ENCODE measurements around the gene ARL6IP5.

The ARL6IP5 gene

DNA sequence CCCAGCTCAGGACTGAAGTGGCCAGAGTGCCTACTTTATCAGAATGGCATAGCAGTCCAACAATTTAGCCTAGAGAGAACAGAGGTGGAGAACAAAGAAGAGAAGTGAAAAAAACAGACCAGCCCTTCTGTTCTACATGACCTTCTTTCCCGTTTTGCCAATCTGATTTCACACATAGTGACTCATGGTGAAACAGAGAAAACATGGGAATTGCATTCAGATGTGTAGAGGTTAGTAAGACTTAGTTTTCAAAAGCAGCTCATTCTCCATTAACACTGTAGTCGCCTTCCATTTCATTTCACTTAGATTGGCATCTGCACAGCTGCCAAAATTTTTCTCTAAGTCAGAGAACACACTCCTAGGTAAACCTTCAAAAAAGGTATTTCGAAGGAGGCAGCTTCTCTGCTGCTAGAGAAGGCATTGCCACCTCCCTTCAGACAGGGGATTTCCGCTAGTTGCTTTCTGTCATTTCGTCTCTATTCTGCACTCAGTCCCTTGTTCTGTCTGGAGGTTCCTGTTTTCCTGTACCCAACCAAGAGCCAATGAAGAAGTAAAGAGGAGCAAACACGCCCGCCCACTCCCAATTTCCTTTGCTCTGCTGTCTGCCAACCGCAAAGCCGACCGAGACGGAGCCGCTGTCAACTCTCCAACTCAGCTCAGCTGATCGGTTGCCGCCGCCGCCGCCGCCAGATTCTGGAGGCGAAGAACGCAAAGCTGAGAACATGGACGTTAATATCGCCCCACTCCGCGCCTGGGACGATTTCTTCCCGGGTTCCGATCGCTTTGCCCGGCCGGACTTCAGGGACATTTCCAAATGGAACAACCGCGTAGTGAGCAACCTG lies at the start of gene ARL6IP5:
Gene ARL6IP5, plus strand, starts transcription at position 612 of the 842 bp plus-strand sequence. Its CDS starts 111 bp downstream, at position 723.
- no peaks in the 10 kb centered on the region for H3K27me3 ChIP-seq (ENCODE audit: control insufficient read depth in 2 of 2, insufficient read depth in 2 of 2, low read length in 2 of 2)
- peak within 1 kb of the TSS; percentile 87 to 91 for H3K9ac ChIP-seq (ENCODE audit: low read depth in 1 of 2, low read length in 2 of 2)
- peak within 1 kb of the TSS; percentile 92 to 95 for H3K27ac ChIP-seq (ENCODE audit: low read depth in 2 of 2, low read length in 2 of 2)
- H3K4me1 ChIP-seq (ENCODE audit: control insufficient read depth in 2 of 2, insufficient read depth in 2 of 2, low read length in 2 of 2), result peaks cover 37 to 43% of the 10 kb centered on the region in 2 donors
- no peaks in the 10 kb centered on the region for H3K9me3 ChIP-seq (ENCODE audit: control insufficient read depth in 2 of 2, low read length in 2 of 2)
- peaks cover 0 to 4% of the 10 kb centered on the region in 2 donors for H3K36me3 ChIP-seq (ENCODE audit: control insufficient read depth in 2 of 2, insufficient read depth in 2 of 2, low read length in 2 of 2)
- peak within 1 kb of the TSS; percentile 77 to 86 for H3K4me3 ChIP-seq (ENCODE audit: low read length in 2 of 2)

DNA sequence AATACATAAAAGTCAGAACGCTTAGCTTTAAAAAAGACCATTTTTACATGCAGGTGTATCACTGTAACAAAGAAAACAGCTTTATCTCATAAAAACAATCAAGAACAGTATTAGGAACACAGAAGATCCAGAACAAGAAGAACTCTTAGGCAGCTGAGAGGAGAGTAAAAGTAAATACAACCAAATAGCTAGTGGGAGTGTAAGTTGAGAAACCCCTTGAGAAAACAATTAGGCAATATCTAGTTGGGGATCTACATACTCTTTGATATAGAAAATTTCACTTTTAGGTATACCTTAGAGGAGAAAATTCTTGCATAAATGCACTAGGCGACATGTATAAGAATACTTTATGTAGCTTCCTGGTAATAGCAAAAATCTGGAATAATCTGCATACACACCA lies 40.1 kb upstream of the ARL6IP5 start:
- no peaks in the 10 kb centered on the region for H3K27me3 ChIP-seq (ENCODE audit: control insufficient read depth in 2 of 2, insufficient read depth in 2 of 2, low read length in 2 of 2)
- H3K27ac ChIP-seq (ENCODE audit: low read depth in 2 of 2, low read length in 2 of 2), result no peak overlapping the region
- H3K36me3 ChIP-seq (ENCODE audit: control insufficient read depth in 2 of 2, insufficient read depth in 2 of 2, low read length in 2 of 2), result peaks cover 47 to 49% of the 10 kb centered on the region in 2 donors
- H3K9me3 ChIP-seq (ENCODE audit: control insufficient read depth in 2 of 2, low read length in 2 of 2), result no peaks in the 10 kb centered on the region
- H3K4me3 ChIP-seq (ENCODE audit: low read length in 2 of 2), result no peak overlapping the region
- H3K9ac ChIP-seq (ENCODE audit: low read depth in 1 of 2, low read length in 2 of 2), result no peak overlapping the region
- H3K4me1 ChIP-seq (ENCODE audit: control insufficient read depth in 2 of 2, insufficient read depth in 2 of 2, low read length in 2 of 2), result peaks cover 0 to 6% of the 10 kb centered on the region in 2 donors

GRCh38 chr3:69048990-69049389 lies 35.7 kb upstream of the ARL6IP5 start:
- H3K27me3 ChIP-seq (ENCODE audit: control insufficient read depth in 2 of 2, insufficient read depth in 2 of 2, low read length in 2 of 2), result no peaks in the 10 kb centered on the region
- H3K4me1 ChIP-seq (ENCODE audit: control insufficient read depth in 2 of 2, insufficient read depth in 2 of 2, low read length in 2 of 2), result peaks cover 4 to 9% of the 10 kb centered on the region in 2 donors
- H3K36me3 ChIP-seq (ENCODE audit: control insufficient read depth in 2 of 2, insufficient read depth in 2 of 2, low read length in 2 of 2), result peaks cover 23 to 25% of the 10 kb centered on the region in 2 donors
- H3K9me3 ChIP-seq (ENCODE audit: control insufficient read depth in 2 of 2, low read length in 2 of 2), result no peaks in the 10 kb centered on the region
- no peak overlapping the region for H3K4me3 ChIP-seq (ENCODE audit: low read length in 2 of 2)
- no peak overlapping the region for H3K27ac ChIP-seq (ENCODE audit: low read depth in 2 of 2, low read length in 2 of 2)
- no peak overlapping the region for H3K9ac ChIP-seq (ENCODE audit: low read depth in 1 of 2, low read length in 2 of 2)

DNA sequence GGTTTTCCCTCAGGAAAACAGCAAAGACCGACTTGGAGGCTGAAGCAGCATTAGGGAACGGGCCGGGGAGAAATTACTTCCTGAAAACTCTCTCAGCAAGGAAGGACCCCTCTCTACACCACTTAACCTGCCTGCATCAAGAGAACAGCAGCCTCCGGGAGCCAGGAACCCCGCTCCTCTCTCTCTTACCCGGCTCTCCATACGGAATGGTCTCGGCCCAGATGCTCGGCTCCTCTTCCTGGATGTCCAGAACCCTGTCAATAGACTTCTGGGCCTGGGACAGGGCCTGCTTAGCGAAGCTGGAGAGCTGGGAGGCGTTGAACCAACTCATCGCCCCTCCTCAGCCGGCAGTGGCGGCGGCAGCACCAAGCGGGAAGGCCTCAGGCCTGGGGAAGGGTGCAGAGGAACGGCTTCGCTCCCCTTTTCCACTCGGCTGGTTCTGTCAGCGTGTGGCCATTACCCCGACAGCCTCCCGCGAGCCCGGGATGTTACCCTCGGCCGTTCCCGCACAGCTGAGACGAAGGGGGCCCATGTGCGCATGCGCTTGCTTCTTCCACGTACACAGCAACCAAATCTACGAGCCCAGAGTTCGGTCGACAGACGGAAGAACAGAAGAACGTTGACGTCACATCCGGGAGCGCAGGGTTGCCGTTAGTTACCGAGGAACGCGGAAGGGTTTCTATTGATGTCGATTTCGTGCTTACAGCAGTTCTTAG lies 32.8 kb upstream of the ARL6IP5 start, which contains the start of gene TMF1:
Gene TMF1, minus strand, starts transcription at position 578 of the 716 bp plus-strand sequence. Its CDS starts 247 bp downstream, at position 331.
- peak within 1 kb of the TSS; percentile 97 to 98 for H3K9ac ChIP-seq (ENCODE audit: low read depth in 1 of 2, low read length in 2 of 2)
- H3K36me3 ChIP-seq (ENCODE audit: control insufficient read depth in 2 of 2, insufficient read depth in 2 of 2, low read length in 2 of 2), result peaks cover 27 to 29% of the 10 kb centered on the region in 2 donors
- no peaks in the 10 kb centered on the region for H3K9me3 ChIP-seq (ENCODE audit: control insufficient read depth in 2 of 2, low read length in 2 of 2)
- peaks cover 4 to 9% of the 10 kb centered on the region in 2 donors for H3K4me1 ChIP-seq (ENCODE audit: control insufficient read depth in 2 of 2, insufficient read depth in 2 of 2, low read length in 2 of 2)
- peak within 1 kb of the TSS; percentile 96 to 98 for H3K27ac ChIP-seq (ENCODE audit: low read depth in 2 of 2, low read length in 2 of 2)
- H3K4me3 ChIP-seq (ENCODE audit: low read length in 2 of 2), result peak within 1 kb of the TSS; percentile 76 to 98
- no peaks in the 10 kb centered on the region for H3K27me3 ChIP-seq (ENCODE audit: control insufficient read depth in 2 of 2, insufficient read depth in 2 of 2, low read length in 2 of 2)

DNA sequence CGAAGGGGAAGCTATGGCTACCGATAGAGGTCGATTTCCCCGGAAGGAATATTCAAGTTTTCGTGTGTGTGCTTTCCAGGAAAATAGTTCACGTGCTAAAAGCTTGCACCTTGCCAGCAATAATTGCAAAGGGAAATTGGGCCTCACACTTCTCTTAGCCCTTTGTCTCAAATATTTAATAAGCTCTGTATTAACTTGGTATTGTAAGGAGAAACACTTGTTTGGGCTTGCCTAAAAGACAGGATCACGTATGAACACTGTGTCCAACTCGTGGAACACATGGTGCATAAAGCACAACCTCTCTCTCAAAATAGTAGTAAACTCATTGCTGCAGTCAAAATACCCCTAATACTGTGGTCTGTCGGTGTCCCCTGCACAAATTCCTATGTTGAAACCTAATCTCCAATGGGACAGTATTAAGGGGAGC lies 32.3 kb upstream of the ARL6IP5 start:
- Histone ChIP-seq H3K27me3 (ENCODE audit: control insufficient read depth in 2 of 2, insufficient read depth in 2 of 2, low read length in 2 of 2) (no peaks in the 10 kb centered on the region), H3K4me1 (ENCODE audit: control insufficient read depth in 2 of 2, insufficient read depth in 2 of 2, low read length in 2 of 2) (peaks cover 4 to 9% of the 10 kb centered on the region in 2 donors), H3K9ac (ENCODE audit: low read depth in 1 of 2, low read length in 2 of 2) (peak overlapping the region; percentile 97 to 98), H3K27ac (ENCODE audit: low read depth in 2 of 2, low read length in 2 of 2) (peak overlapping the region; percentile 96 to 98), H3K9me3 (ENCODE audit: control insufficient read depth in 2 of 2, low read length in 2 of 2) (no peaks in the 10 kb centered on the region), H3K36me3 (ENCODE audit: control insufficient read depth in 2 of 2, insufficient read depth in 2 of 2, low read length in 2 of 2) (peaks cover 24 to 26% of the 10 kb centered on the region in 2 donors), H3K4me3 (ENCODE audit: low read length in 2 of 2) (peak overlapping the region; percentile 76 to 98)

DNA sequence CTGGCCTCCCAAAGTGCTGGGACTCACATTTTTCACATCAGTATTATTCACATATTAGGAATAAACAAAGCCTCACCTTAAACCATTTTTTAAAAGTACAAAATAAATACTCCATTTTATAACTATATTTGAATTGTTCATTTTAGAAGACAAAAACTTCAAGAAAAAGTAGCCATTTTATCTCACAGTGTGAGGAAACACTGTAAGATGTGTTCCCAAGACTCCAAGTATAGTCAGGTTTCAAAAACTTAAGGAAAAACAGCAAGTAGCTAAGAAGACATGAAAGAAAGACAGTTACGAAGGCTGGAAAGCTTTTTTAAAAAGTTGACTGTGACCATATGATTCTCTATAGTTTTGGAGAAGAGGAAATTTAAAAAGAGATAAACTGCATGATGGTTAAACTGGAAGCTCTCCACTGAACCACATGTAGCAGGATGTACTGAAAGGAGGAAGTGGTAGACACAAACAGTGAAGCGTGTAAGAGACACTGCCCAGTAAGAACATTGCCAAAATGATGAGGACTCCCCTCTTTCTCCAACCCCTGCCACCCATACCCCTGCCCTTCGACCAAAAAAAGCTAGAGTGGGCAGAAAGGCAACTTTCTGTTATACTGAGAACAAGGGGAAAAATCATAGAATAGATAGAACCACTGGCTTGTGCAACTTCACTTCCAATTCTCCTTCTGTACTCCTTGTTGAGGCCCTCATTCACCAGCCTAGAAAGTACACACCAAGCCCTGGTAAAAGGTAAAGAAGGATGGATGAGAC lies 26.4 kb upstream of the ARL6IP5 start:
- Histone ChIP-seq H3K36me3 (ENCODE audit: control insufficient read depth in 2 of 2, insufficient read depth in 2 of 2, low read length in 2 of 2) (peaks cover 54 to 59% of the 10 kb centered on the region in 2 donors), H3K9ac (ENCODE audit: low read depth in 1 of 2, low read length in 2 of 2) (no peak overlapping the region), H3K27me3 (ENCODE audit: control insufficient read depth in 2 of 2, insufficient read depth in 2 of 2, low read length in 2 of 2) (no peaks in the 10 kb centered on the region), H3K9me3 (ENCODE audit: control insufficient read depth in 2 of 2, low read length in 2 of 2) (no peaks in the 10 kb centered on the region), H3K27ac (ENCODE audit: low read depth in 2 of 2, low read length in 2 of 2) (peak overlapping the region in 1 of 2 donors; percentile 12), H3K4me1 (ENCODE audit: control insufficient read depth in 2 of 2, insufficient read depth in 2 of 2, low read length in 2 of 2) (no peaks in the 10 kb centered on the region), H3K4me3 (ENCODE audit: low read length in 2 of 2) (no peak overlapping the region)

DNA sequence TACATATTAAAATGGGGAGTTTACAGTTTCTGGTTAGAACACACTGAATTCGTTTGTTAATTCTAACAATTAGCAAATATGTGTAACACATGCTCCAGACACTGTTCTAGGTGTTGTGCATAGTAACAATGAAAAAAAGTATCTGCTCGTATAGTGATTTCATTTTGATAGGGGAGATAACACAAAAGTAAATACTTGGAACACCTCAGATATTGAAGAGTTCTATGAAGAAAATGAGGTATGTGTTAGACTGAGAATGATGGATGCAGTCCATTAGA lies 25.9 kb upstream of the ARL6IP5 start:
- Histone ChIP-seq H3K27ac (ENCODE audit: low read depth in 2 of 2, low read length in 2 of 2) (peak overlapping the region in 1 of 2 donors; percentile 12), H3K9me3 (ENCODE audit: control insufficient read depth in 2 of 2, low read length in 2 of 2) (no peaks in the 10 kb centered on the region), H3K36me3 (ENCODE audit: control insufficient read depth in 2 of 2, insufficient read depth in 2 of 2, low read length in 2 of 2) (peaks cover 54 to 59% of the 10 kb centered on the region in 2 donors), H3K9ac (ENCODE audit: low read depth in 1 of 2, low read length in 2 of 2) (no peak overlapping the region), H3K4me3 (ENCODE audit: low read length in 2 of 2) (no peak overlapping the region), H3K27me3 (ENCODE audit: control insufficient read depth in 2 of 2, insufficient read depth in 2 of 2, low read length in 2 of 2) (no peaks in the 10 kb centered on the region), H3K4me1 (ENCODE audit: control insufficient read depth in 2 of 2, insufficient read depth in 2 of 2, low read length in 2 of 2) (no peaks in the 10 kb centered on the region)

DNA sequence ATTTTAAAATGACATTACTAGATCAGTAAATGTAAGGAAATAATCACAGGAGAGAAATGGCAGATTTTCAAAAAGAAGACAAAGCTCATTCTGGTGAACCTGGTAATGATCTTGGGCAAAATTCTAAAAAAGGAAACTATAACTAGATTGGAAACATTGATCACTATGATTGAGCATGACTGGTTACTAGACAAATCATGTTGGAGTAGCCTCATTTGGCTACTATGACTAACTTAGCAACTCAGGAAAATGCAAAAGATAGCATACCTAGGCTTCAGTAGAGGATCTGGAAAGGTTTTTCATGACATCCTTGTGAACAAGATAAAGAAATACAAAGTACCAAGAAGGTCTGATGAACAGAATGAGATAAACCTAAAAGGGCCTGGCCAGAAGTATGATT lies 25.0 kb upstream of the ARL6IP5 start:
- H3K27me3 ChIP-seq (ENCODE audit: control insufficient read depth in 2 of 2, insufficient read depth in 2 of 2, low read length in 2 of 2), result no peaks in the 10 kb centered on the region
- H3K4me1 ChIP-seq (ENCODE audit: control insufficient read depth in 2 of 2, insufficient read depth in 2 of 2, low read length in 2 of 2), result no peaks in the 10 kb centered on the region
- H3K27ac ChIP-seq (ENCODE audit: low read depth in 2 of 2, low read length in 2 of 2), result no peak overlapping the region
- H3K36me3 ChIP-seq (ENCODE audit: control insufficient read depth in 2 of 2, insufficient read depth in 2 of 2, low read length in 2 of 2), result peaks cover 52 to 57% of the 10 kb centered on the region in 2 donors
- H3K4me3 ChIP-seq (ENCODE audit: low read length in 2 of 2), result no peak overlapping the region
- H3K9ac ChIP-seq (ENCODE audit: low read depth in 1 of 2, low read length in 2 of 2), result no peak overlapping the region
- no peaks in the 10 kb centered on the region for H3K9me3 ChIP-seq (ENCODE audit: control insufficient read depth in 2 of 2, low read length in 2 of 2)

DNA sequence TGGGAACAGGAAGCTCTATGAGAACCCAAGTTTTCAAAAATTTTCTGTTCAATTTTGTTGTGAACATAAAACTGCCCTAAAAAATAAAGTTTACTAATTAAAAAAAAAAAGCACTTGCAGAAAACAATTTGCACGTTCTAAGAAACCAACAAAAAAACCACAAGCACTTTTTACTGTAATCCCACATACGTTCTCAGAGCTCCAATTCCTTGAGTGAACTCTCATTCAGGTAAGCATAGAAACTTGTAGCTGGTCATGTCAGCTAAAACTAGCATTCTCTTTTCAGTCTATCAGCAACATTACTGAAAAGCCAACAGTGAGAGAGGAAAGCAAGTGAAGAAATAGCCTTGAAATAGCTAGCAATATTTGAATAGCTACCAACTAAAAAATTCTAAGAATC lies 21.1 kb upstream of the ARL6IP5 start:
- Histone ChIP-seq H3K9me3 (ENCODE audit: control insufficient read depth in 2 of 2, low read length in 2 of 2) (no peaks in the 10 kb centered on the region), H3K27ac (ENCODE audit: low read depth in 2 of 2, low read length in 2 of 2) (no peak overlapping the region), H3K9ac (ENCODE audit: low read depth in 1 of 2, low read length in 2 of 2) (no peak overlapping the region), H3K4me3 (ENCODE audit: low read length in 2 of 2) (no peak overlapping the region), H3K27me3 (ENCODE audit: control insufficient read depth in 2 of 2, insufficient read depth in 2 of 2, low read length in 2 of 2) (no peaks in the 10 kb centered on the region), H3K36me3 (ENCODE audit: control insufficient read depth in 2 of 2, insufficient read depth in 2 of 2, low read length in 2 of 2) (peaks cover 37 to 43% of the 10 kb centered on the region in 2 donors), H3K4me1 (ENCODE audit: control insufficient read depth in 2 of 2, insufficient read depth in 2 of 2, low read length in 2 of 2) (no peaks in the 10 kb centered on the region)
